Measurements from ENCODE around the gene BLOC1S6. TPM values are rescaled to one million over a fixed set of nuclear protein-coding genes. Genes with fewer than 3 reads are reported as not detected.

Gene BLOC1S6
- total RNA-seq, 6 donors from 2014 or later: 20.9 to 51.6 (median 36.9) TPM

DNA sequence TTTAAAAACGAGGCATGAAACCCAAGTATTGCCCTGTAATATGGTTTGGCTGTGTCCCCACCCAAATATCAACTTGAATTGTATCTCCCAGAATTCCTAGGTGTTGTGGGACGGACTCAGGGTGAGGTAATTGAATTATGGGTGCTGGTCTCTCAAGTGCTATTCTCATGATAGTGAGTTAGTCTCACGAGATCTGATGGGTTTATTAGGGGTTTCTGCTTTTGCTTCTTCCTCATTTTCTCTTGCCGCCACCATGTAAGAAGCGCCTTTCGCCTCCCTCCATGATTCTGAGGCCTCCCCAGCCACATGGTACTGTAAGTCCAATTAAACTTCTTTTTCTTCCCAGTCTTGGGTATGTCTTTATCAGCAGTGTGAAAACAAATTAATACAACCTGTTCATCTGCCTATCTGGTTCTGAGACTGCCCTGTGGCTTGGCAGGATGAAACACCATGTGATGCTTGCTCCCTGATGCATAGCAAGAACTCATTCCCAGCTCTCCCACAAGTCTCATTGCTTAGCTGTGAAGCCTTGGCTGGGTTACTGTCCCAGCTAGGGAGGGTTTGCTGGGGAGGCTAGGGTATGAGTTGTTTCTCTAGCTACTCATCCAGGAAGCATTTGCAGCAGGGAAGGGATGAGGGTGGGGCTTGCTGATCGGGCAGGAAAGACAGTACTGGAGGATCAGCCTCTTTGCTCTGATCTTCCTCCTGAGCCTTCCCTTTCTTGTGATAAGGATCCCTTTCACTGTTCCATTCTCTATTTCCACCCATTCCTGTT lies 43.9 kb downstream of the BLOC1S6 start:
- no peak for DNase-seq

DNA sequence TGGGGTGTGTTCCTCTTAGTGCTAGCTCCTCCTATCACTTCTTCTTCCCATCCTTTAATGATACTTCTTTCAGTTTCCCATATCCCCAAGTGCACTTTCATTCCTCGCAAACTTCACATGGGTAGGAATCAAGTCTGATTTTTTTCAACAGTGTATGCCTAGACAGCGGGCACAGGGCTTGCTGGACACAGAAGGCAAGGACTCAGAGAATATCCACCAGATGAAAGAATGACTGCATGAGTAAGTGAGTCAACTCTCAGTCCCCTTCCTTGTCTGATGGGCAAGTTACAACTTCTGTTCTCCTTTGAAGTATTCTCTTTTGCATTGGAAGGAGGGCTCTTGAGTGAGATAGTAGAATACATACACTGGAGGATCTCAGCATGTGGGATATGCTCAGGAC lies 44.6 kb downstream of the BLOC1S6 start:
- no peaks in the 10 kb centered on the region for H3K27me3 ChIP-seq
- peak in 1 of 2 donors; percentile 20 for ATAC-seq (ENCODE audit: low FRiP score in 2 of 2)
- WGBS, 2 donors: 40 to 75% methylated on average over 2 of the region's 2 CpGs

More for the DNA sequence above, 43.9 kb downstream of the BLOC1S6 start:
- peaks cover 1 to 15% (median 9%) of the 10 kb centered on the region in 4 donors for H3K4me1 ChIP-seq
- H3K4me3 ChIP-seq: peak overlapping the region in 2 of 4 donors; percentile 15 to 32
- peaks cover 0 to 12% (median 6%) of the 10 kb centered on the region in 4 donors for H3K9me3 ChIP-seq
- H3K36me3 ChIP-seq: no peaks in the 10 kb centered on the region
- ATAC-seq (ENCODE audit: low FRiP score in 2 of 2): peak in 1 of 2 donors; percentile 70
- TF ChIP-seq POLR2A (IDR thresholded peaks at IDR 0.05): no peak
- no peak for TF ChIP-seq EP300 (IDR thresholded peaks at IDR 0.05)
- no peak for TF ChIP-seq POLR2AphosphoS5 (IDR thresholded peaks at IDR 0.05)
- TF ChIP-seq, protein P1, sequence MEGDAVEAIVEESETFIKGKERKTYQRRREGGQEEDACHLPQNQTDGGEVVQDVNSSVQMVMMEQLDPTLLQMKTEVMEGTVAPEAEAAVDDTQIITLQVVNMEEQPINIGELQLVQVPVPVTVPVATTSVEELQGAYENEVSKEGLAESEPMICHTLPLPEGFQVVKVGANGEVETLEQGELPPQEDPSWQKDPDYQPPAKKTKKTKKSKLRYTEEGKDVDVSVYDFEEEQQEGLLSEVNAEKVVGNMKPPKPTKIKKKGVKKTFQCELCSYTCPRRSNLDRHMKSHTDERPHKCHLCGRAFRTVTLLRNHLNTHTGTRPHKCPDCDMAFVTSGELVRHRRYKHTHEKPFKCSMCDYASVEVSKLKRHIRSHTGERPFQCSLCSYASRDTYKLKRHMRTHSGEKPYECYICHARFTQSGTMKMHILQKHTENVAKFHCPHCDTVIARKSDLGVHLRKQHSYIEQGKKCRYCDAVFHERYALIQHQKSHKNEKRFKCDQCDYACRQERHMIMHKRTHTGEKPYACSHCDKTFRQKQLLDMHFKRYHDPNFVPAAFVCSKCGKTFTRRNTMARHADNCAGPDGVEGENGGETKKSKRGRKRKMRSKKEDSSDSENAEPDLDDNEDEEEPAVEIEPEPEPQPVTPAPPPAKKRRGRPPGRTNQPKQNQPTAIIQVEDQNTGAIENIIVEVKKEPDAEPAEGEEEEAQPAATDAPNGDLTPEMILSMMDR (IDR thresholded peaks at IDR 0.05): no peak
- H3K27ac ChIP-seq: peak overlapping the region; percentile 23 to 67 (median 42)
- no peaks in the 10 kb centered on the region for H3K27me3 ChIP-seq
- WGBS, 2 donors: 72 to 74% methylated on average over 7 of the region's 7 CpGs

DNA sequence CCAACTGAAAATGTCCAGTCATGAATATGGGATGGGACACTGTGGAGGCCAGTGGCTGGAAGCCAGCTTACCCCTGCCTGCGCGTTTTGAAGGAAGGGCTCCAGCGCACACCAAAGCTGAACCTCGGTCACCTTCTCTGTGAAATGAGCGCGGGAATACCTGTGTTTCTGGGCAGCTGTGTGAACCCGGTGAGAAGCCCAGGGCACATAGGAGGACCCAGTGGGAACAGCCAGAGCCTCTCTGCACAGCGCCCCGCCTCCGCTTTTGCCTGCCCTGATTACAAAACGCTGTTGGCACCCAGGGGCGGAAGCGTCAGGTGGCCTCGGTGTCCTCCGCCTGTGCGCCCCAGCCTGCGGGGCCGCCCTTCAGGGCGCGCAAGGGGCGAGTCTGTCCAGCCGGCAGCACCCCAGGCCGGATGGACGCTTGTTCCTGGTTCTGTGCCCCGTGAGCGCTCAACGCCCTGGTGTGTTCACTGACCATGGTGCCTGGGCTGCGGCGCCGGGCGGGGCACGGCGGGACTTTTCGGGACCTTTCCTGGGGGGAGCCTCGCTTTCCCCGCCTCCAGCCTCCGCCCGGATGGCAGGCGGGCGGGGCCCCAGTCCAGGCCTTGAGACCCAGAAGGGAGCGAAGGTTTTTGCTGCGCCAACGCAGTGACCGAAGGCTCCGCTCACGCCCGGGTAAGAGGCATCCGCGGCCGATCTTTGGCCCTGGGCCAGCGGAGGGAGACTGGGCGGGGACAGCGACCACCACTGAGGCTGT lies 47.4 kb downstream of the BLOC1S6 start, which contains the start of gene SQOR:
TSS of gene SQOR (plus strand) at position 598 of the 759 bp plus-strand sequence. CDS start 23,895 bp downstream, outside the sequence.
- Histone ChIP-seq H3K27me3 (no peaks in the 10 kb centered on the region), H3K27ac (peak within 1 kb of the TSS; percentile 95 to 98 (median 98)), H3K9me3 (no peaks in the 10 kb centered on the region), H3K4me3 (peak within 1 kb of the TSS; percentile 62 to 84 (median 72)), H3K4me1 (peaks cover 32 to 44% (median 38%) of the 10 kb centered on the region in 4 donors), H3K36me3 (no peaks in the 10 kb centered on the region)
- ATAC-seq (ENCODE audit: low FRiP score in 2 of 2) (peak; percentile 91 to 95), DNase-seq (peak; percentile 93 to 96)
- peak; percentile 38 to 95 (median 84) for TF ChIP-seq POLR2A (IDR thresholded peaks at IDR 0.05)
- TF ChIP-seq POLR2AphosphoS5 (IDR thresholded peaks at IDR 0.05): peak; percentile 86 to 90
- TF ChIP-seq, protein P1 (IDR thresholded peaks at IDR 0.05): no peak
- peak in 1 of 4 donors; percentile 61 for TF ChIP-seq EP300 (IDR thresholded peaks at IDR 0.05)
- 3 to 11% methylated on average over 11 to 39 of the region's 53 CpGs for WGBS, 2 donors

More for the DNA sequence above, 44.6 kb downstream of the BLOC1S6 start:
- H3K9me3 ChIP-seq: peaks cover 0 to 5% (median 3%) of the 10 kb centered on the region in 4 donors
- H3K4me3 ChIP-seq: peak overlapping the region in 2 of 4 donors; percentile 15 to 32
- no peak for DNase-seq
- no peaks in the 10 kb centered on the region for H3K36me3 ChIP-seq
- TF ChIP-seq POLR2A (IDR thresholded peaks at IDR 0.05) (no peak), POLR2AphosphoS5 (IDR thresholded peaks at IDR 0.05) (no peak), EP300 (IDR thresholded peaks at IDR 0.05) (no peak)
- TF ChIP-seq, protein P1 (IDR thresholded peaks at IDR 0.05): no peak
- peak overlapping the region; percentile 23 to 67 (median 42) for H3K27ac ChIP-seq
- peaks cover 8 to 22% (median 15%) of the 10 kb centered on the region in 4 donors for H3K4me1 ChIP-seq

DNA sequence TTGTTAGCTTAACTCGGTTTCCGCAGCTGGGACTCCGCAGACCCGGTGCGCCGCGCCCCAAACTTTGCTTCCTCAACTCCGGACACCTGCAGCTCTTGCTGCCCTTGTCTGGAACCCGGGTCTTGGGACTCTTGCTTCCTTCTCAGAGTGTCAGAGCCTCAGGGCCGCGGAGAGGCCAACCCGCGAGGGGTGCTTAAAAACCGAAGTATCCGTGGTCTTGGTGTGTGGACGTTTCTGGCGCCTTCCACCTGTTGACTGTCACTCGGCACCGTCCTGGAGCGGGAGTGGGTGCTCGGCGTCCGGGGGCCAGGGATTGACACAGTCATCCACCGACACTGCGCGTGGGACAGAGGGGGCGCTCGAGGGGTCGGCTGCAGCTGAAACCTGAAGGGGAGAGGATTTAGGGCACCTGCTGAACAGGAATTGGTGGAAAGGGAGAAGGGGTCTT lies 48.0 kb downstream of the BLOC1S6 start:
- WGBS, 2 donors: 0 to 1% methylated on average over 16 to 28 of the region's 29 CpGs
- Histone ChIP-seq H3K27ac (peak overlapping the region; percentile 95 to 98 (median 98)), H3K27me3 (no peaks in the 10 kb centered on the region), H3K36me3 (no peaks in the 10 kb centered on the region), H3K4me3 (peak overlapping the region; percentile 62 to 84 (median 72)), H3K9me3 (no peaks in the 10 kb centered on the region), H3K4me1 (peaks cover 38 to 50% (median 42%) of the 10 kb centered on the region in 4 donors)
- ATAC-seq (ENCODE audit: low FRiP score in 2 of 2) (peak; percentile 58 to 85), DNase-seq (peak; percentile 86 to 91)
- TF ChIP-seq, protein P1 (IDR thresholded peaks at IDR 0.05): peak; percentile 45 to 62 (median 48)
- TF ChIP-seq POLR2A (IDR thresholded peaks at IDR 0.05) (peak in 1 of 4 donors; percentile 55), POLR2AphosphoS5 (IDR thresholded peaks at IDR 0.05) (no peak)
